Naive thymus-derived CD8-positive, alpha-beta T cell (primary cell): ENCODE measurements around the gene KCNE4. TPM values are rescaled to one million over a fixed set of nuclear protein-coding genes. Genes with fewer than 3 reads are reported as not detected.

Experiments
- ATAC-seq, 2 donors: fragments of 150-1000 bp; cut with Tn5 transposase in 1 of 2; sonication (Bioruptor Pico), chemical (Tn5 transposase) in 1 of 2; 1 replicate in 1 of 2; 2 replicates in 1 of 2; pipeline ENCODE4 v1.10.0; 2021; ENCODE audit warnings: mild to moderate bottlenecking in 2 of 2, moderate library complexity in 2 of 2
- POLR2A ChIA-PET: fragments of 350-600 bp; sonication (Branson Sonifier 250); formaldehyde crosslinking; loops from one replicate; lab custom pipeline; 2021; ENCODE audit warnings: antibody characterized with exemption; lab: Charles Lee
- DNase-seq, 10 donors: peaks; one replicate each; pipeline versions ENCODE4 v3.0.0 to v3.0.0-alpha.2; 2020 to 2022
- H3K27ac Mint-ChIP-seq, 10 donors: one replicate each; pipeline ENCODE4 v1.8.0; 2020 to 2022; ENCODE audit warnings: mild to moderate bottlenecking in 10 of 10, mixed read lengths in 10 of 10, moderate library complexity in 4 of 10, inconsistent platforms in 1 of 10
- H3K27me3 Mint-ChIP-seq, 5 donors: one replicate each; pipeline ENCODE4 v1.8.0; 2021 to 2022; ENCODE audit warnings: mixed read lengths in 5 of 5
- H3K36me3 Mint-ChIP-seq, 3 donors: one replicate each; pipeline ENCODE4 v1.8.0; 2020 to 2022; ENCODE audit warnings: mixed read lengths in 3 of 3, mild to moderate bottlenecking in 2 of 3, inconsistent platforms in 1 of 3
- H3K4me1 Mint-ChIP-seq, 4 donors: one replicate each; pipeline ENCODE4 v1.8.0; 2021 to 2022; ENCODE audit warnings: mixed read lengths in 4 of 4
- H3K4me3 Mint-ChIP-seq, 10 donors: one replicate each; pipeline ENCODE4 v1.8.0; 2020 to 2022; ENCODE audit warnings: mild to moderate bottlenecking in 10 of 10, mixed read lengths in 10 of 10, moderate library complexity in 6 of 10, inconsistent platforms in 1 of 10
- H3K9me3 Mint-ChIP-seq, 9 donors: one replicate each; pipeline ENCODE4 v1.8.0; 2020 to 2022; ENCODE audit warnings: mixed read lengths in 9 of 9, mild to moderate bottlenecking in 3 of 9, inconsistent platforms in 1 of 9, moderate library complexity in 1 of 9
- polyA plus RNA-seq, 3 donors: library from polyadenylated mRNA; unstranded; fragments of 300-500 nt; fragmentation: Illumina TruSeq; gene quantifications; one replicate each; pipeline ENCODE4 v1.2.3, GENCODE V29; 2021
- total RNA-seq, 8 experiments: library from RNA in 2 of 8; stranded (reverse) in 2 of 8; gene quantifications; one replicate each; pipeline ENCODE4 v1.2.3 and lab custom pipeline; 2021 to 2026

KCNE4 gene, protein sequence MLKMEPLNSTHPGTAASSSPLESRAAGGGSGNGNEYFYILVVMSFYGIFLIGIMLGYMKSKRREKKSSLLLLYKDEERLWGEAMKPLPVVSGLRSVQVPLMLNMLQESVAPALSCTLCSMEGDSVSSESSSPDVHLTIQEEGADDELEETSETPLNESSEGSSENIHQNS
- total RNA-seq (not detected), polyA plus RNA-seq (not detected), total RNA-seq (lab: John Stamatoyannopoulos, UW) (0 to 0.09 (median 0) reads per million in 6 experiments)

DNA sequence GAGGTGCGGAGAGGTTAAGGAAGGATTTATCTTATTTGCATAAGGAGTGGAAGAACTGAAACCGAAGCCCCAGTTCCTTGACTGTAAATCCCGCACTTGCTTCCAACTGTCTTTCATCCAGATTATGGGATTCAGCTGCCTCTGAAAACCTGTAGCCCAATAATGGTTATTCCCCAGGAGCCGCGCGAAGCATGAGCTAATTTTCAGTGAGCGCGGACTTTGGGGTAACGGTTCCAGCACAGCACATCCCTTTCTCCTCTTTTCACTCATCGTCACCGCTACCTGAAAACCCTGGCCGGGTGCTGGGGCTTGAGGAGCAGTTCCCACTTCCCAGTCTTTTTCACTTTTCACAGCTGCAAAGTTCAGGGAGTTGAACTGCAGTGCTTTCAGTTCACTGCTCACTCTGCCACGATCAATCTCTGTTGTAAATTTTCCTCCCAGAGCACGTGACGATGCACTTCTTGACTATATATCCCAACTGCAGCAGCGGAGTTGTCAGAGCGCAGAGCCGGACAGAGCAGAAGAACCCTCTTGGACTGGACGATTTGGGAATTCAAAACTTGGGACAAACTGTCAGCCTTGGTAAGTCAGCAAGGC, at the start of gene KCNE4:
Gene KCNE4 (plus strand): TSS at position 498 of the 597 bp plus-strand sequence. CDS start 641 bp downstream, outside the sequence.
- Mint-ChIP-seq H3K4me1 (peaks cover 0 to 1% (median 0%) of the 10 kb centered on the region in 4 donors), H3K27ac (peak within 1 kb of the TSS in 1 of 10 donors; percentile 33), H3K36me3 (no peaks in the 10 kb centered on the region), H3K27me3 (peaks cover 3 to 49% (median 11%) of the 10 kb centered on the region in 5 donors), H3K4me3 (no peak within 1 kb of the TSS), H3K9me3 (peaks cover 0 to 2% (median 0%) of the 10 kb centered on the region in 9 donors)
- POLR2A ChIA-PET, result no interaction called here
- ATAC-seq (no peak), DNase-seq (no peak)

DNA sequence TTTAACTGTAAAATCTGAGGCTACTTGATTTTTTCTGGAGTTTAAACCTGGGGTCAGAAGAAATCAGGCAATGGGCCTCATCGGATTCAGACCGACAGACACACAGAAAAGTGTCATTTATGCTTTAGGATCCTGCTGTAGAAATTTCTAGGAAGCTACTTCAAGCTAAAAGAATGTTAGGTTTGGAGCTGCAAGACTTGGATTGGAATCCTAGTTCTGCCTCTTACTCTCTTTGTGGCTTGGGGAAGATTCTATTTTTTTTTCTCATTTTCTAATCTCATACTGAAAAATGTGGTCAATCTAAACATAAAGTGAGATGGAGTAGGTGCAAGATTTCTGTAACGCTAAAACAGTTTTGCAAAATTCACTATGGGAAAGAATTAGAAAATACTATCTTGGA, 48.8 kb upstream of the KCNE4 start:
- ATAC-seq (no peak), DNase-seq (no peak)
- Mint-ChIP-seq H3K4me3 (no peak overlapping the region), H3K9me3 (peaks cover 0 to 2% (median 0%) of the 10 kb centered on the region in 9 donors), H3K4me1 (no peaks in the 10 kb centered on the region), H3K36me3 (no peaks in the 10 kb centered on the region), H3K27me3 (peaks cover 6 to 29% (median 15%) of the 10 kb centered on the region in 5 donors), H3K27ac (no peak overlapping the region)
- POLR2A ChIA-PET, result no interaction called here

- ATAC-seq (no peak), DNase-seq (no peak)
- POLR2A ChIA-PET, result no interaction called here
- H3K27ac Mint-ChIP-seq, result no peak overlapping the region
- no peaks in the 10 kb centered on the region for H3K36me3 Mint-ChIP-seq
- peaks cover 0 to 2% (median 0%) of the 10 kb centered on the region in 9 donors for H3K9me3 Mint-ChIP-seq
- no peak overlapping the region for H3K4me3 Mint-ChIP-seq
- H3K27me3 Mint-ChIP-seq, result peaks cover 0 to 25% (median 12%) of the 10 kb centered on the region in 5 donors
- H3K4me1 Mint-ChIP-seq, result no peaks in the 10 kb centered on the region
Observed at GRCh38 chr2:223005496-223005895, 46.5 kb upstream of the KCNE4 start.

DNA sequence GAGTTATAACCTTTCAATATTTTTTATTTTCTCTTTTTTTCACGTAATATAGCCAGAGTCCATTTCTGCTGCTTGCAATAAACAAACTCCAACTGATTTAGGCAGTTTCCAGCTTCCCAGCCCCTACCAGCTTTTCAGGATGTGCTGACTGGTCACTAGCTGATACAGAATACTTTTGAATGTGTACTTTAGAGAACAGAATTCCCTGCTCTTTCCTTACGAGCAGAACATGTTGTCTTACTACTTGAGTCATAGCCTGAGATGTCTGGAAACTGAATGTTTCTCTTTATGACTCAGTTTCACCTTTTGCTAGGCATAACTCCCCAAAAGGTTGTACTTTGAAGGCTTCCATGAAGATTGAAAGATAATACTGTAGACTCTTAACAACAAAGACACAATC, 44.5 kb upstream of the KCNE4 start:
- Mint-ChIP-seq H3K9me3 (peaks cover 0 to 2% (median 0%) of the 10 kb centered on the region in 9 donors), H3K27me3 (peaks cover 4 to 23% (median 15%) of the 10 kb centered on the region in 5 donors), H3K27ac (no peak overlapping the region), H3K36me3 (no peaks in the 10 kb centered on the region), H3K4me3 (no peak overlapping the region), H3K4me1 (no peaks in the 10 kb centered on the region)
- DNase-seq (no peak), ATAC-seq (no peak)
- POLR2A ChIA-PET, result no interaction called here

DNA sequence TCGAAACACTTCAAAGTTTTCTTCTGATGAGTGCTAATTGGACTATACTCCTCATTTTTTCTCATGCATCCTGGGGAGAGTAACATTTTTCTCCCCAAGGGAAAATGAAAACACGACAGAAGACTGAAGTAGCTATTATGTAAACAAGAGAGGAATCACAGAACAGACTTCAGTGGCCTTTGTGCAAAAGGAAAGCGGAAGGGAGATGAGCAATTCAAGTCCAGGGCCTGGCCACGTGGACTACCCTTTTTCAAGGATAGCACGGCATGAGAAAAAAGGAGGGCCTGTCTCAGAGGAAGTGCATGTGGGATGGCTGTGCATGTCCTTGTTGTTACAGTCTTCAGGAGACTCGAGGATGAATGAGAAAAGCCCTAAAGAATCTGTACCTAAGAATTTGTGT, 43.8 kb upstream of the KCNE4 start:
- Mint-ChIP-seq H3K4me1 (no peaks in the 10 kb centered on the region), H3K27me3 (peaks cover 10 to 29% (median 17%) of the 10 kb centered on the region in 5 donors), H3K4me3 (no peak overlapping the region), H3K9me3 (peaks cover 0 to 3% (median 0%) of the 10 kb centered on the region in 9 donors), H3K27ac (no peak overlapping the region), H3K36me3 (peaks cover 0 to 3% (median 0%) of the 10 kb centered on the region in 3 donors)
- POLR2A ChIA-PET, result no interaction called here
- no peak for ATAC-seq
- no peak for DNase-seq

GRCh38 chr2:223008956-223009355, 43.0 kb upstream of the KCNE4 start:
- POLR2A ChIA-PET, result no interaction called here
- H3K4me3 Mint-ChIP-seq, result no peak overlapping the region
- H3K27me3 Mint-ChIP-seq, result peaks cover 13 to 29% (median 16%) of the 10 kb centered on the region in 5 donors
- DNase-seq (no peak), ATAC-seq (no peak)
- no peak overlapping the region for H3K27ac Mint-ChIP-seq
- no peaks in the 10 kb centered on the region for H3K4me1 Mint-ChIP-seq
- H3K9me3 Mint-ChIP-seq, result peaks cover 0 to 5% (median 0%) of the 10 kb centered on the region in 9 donors
- H3K36me3 Mint-ChIP-seq, result peaks cover 0 to 5% (median 0%) of the 10 kb centered on the region in 3 donors

DNA sequence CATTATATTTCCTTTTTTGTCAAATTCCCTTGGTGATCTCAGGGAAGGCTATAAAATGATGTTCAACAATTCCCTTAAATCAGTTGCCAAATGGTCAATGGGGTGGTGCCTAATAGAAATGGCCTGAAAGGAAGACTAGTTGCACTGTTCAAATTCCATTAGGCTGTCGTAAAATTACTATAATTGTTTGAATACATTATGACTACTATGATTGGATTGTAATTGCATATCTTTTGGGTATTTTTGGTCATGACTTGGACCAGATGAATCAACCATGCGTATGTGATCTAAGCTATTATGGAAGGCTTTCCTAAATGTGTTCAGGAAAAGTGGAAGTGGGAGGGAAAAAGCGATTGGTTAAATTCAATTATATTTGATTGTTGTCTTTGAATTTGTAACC, 41.3 kb upstream of the KCNE4 start:
- DNase-seq (no peak), ATAC-seq (no peak)
- Mint-ChIP-seq H3K9me3 (peaks cover 0 to 5% (median 0%) of the 10 kb centered on the region in 9 donors), H3K27ac (no peak overlapping the region), H3K4me1 (no peaks in the 10 kb centered on the region), H3K27me3 (peaks cover 11 to 27% (median 16%) of the 10 kb centered on the region in 5 donors), H3K4me3 (no peak overlapping the region), H3K36me3 (peaks cover 0 to 5% (median 0%) of the 10 kb centered on the region in 3 donors)
- POLR2A ChIA-PET, result no interaction called here

DNA sequence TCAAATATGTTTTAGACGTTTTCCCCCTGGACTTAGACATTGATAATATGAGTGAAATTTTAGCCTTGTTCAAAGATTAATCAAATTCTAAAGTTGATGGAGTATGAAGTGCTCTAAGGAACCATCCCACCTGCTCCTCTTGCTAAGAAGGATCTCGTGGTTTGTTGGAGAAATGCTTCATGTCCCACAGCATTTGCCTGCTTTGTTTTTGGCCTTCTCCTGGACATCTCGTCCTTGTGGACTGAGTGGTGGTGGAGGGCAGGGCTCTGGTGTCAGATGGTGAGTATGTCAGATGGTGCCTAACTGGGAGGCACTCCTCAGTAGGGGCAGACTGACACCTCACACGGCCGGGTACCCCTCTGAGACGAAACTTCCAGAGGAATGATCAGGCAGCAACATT, 39.7 kb upstream of the KCNE4 start:
- H3K27ac Mint-ChIP-seq, result no peak overlapping the region
- peaks cover 0 to 5% (median 0%) of the 10 kb centered on the region in 3 donors for H3K36me3 Mint-ChIP-seq
- H3K27me3 Mint-ChIP-seq, result peaks cover 8 to 25% (median 19%) of the 10 kb centered on the region in 5 donors
- ATAC-seq (no peak), DNase-seq (no peak)
- H3K4me1 Mint-ChIP-seq, result no peaks in the 10 kb centered on the region
- H3K9me3 Mint-ChIP-seq, result peaks cover 0 to 5% (median 0%) of the 10 kb centered on the region in 9 donors
- H3K4me3 Mint-ChIP-seq, result no peak overlapping the region
- POLR2A ChIA-PET, result no interaction called here

DNA sequence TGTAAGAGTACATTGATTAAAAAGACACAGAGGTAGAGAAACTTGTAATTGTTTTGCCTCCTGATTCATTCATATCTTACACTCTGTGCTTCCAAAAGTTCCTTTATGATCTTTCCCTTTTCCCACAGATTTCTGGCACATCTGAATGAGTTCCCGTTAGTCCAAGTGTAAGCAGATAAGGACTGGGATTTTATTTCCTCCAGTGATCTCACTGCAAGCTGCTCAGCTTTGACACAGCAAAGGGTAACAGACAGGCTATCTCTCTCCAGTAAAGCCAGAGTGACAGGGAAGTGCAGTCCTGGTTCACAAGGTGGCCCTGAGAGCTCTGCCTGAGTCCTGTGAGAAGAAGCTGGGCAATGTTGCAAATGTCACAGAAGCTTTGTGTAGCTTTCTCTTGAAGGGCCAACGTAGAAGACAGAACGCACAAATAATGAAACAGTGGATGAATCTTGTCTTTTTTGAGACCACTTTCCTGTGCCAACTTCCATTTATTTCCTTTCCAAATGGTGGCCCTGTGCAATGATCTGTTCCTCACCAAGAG, 32.5 kb upstream of the KCNE4 start:
- Mint-ChIP-seq H3K36me3 (no peaks in the 10 kb centered on the region), H3K4me3 (no peak overlapping the region), H3K27ac (no peak overlapping the region), H3K9me3 (peaks cover 0 to 12% (median 5%) of the 10 kb centered on the region in 9 donors), H3K27me3 (peaks cover 1 to 32% (median 4%) of the 10 kb centered on the region in 5 donors), H3K4me1 (no peaks in the 10 kb centered on the region)
- no peak for ATAC-seq
- DNase-seq, result no peak
- POLR2A ChIA-PET, result no interaction called here

DNA sequence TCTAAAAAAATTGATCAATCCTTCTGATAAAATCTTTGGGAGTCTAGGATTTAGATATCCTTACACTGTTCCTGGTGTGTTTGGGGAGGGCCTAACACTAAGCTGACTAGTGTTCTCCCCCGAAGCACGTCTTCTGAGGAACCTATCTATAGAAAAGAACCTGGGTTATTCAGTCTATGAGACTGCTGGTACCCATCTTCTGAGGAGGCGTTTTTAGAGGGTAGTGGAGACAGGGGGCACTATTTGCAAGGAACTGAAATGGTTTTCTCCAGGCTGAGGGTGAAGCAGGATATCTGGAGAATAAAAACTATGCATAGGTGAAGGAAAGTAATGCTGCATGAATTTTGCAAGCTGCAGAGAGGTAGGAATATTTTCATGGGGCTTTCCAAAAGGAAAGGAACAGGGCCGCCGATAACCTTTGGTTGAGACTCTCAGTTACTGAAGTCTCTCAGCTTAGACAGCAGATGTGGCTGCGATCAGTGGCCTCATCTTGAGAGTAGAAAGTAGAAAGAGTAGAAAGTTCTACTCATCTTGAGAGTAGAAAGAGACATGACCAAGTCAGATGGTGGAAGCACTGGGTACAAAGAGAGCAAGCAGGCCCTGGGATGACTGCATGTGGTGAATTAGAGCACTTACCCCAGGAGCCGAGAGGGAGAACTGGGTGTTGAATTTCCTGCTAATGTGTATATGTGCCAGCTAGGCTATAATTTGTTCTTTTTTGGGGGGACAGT, 31.8 kb upstream of the KCNE4 start:
- Mint-ChIP-seq H3K9me3 (peaks cover 0 to 12% (median 5%) of the 10 kb centered on the region in 9 donors), H3K4me1 (no peaks in the 10 kb centered on the region), H3K27ac (no peak overlapping the region), H3K4me3 (no peak overlapping the region), H3K36me3 (no peaks in the 10 kb centered on the region), H3K27me3 (peaks cover 2 to 25% (median 4%) of the 10 kb centered on the region in 5 donors)
- no peak for DNase-seq
- POLR2A ChIA-PET, result no interaction called here
- ATAC-seq, result no peak

- Mint-ChIP-seq H3K36me3 (no peaks in the 10 kb centered on the region), H3K4me3 (no peak overlapping the region), H3K4me1 (no peaks in the 10 kb centered on the region), H3K9me3 (peaks cover 0 to 12% (median 5%) of the 10 kb centered on the region in 9 donors), H3K27ac (peak overlapping the region in 1 of 10 donors; percentile 61), H3K27me3 (peaks cover 2 to 23% (median 4%) of the 10 kb centered on the region in 5 donors)
- POLR2A ChIA-PET, result no interaction called here
- ATAC-seq (no peak), DNase-seq (no peak)
Observed at GRCh38 chr2:223020971-223021675, 30.9 kb upstream of the KCNE4 start.

DNA sequence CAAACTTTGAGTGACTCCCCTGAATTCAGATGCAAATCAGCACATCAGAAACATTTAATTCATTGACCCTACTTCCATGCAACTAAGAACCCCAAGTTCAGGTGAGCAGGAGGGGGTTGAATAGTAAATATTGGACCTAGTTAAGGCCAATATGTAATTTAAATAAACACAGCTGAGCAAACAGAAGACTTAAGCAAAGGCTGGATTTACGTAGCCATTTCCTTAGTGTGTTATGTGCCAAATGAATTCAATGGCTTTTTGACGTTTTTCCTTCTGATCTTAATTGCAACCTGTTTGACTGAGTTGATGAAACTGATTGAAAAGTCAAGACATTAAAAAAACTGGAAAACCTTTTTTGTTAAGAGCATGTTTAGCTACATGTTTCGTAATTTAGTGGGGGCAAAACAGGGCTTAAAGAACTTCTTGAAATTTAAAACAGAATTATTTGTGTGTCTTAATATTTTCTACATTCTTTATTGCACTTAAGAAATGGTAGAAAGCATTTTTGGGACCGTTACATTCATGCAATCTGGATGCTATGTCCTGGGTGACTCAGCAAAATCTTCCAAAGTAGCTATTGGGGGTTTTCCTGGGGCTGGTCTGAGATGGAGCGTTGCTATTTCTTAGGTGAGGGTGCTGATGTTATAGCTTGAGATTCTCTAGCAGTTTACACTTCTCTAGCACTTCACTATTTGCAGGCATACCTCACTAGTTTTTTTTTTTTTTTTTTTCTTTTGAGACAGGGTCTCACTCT, 25.5 kb upstream of the KCNE4 start:
- Mint-ChIP-seq H3K4me1 (no peaks in the 10 kb centered on the region), H3K9me3 (peaks cover 0 to 2% (median 0%) of the 10 kb centered on the region in 9 donors), H3K36me3 (peaks cover 0 to 2% (median 0%) of the 10 kb centered on the region in 3 donors), H3K27ac (no peak overlapping the region), H3K4me3 (no peak overlapping the region), H3K27me3 (peaks cover 0 to 6% (median 4%) of the 10 kb centered on the region in 5 donors)
- POLR2A ChIA-PET, result no interaction called here
- ATAC-seq (no peak), DNase-seq (no peak)
